ENCODE measurements around the gene PCSK9. TPM values are rescaled to one million over a fixed set of nuclear protein-coding genes. Genes with fewer than 3 reads are reported as not detected.
"Not testable (repeated sequence)": the region's sequence is repeated elsewhere in the genome, so short reads cannot be mapped to it uniquely, and the experiment has no call there.

The PCSK9 gene
- total RNA-seq, 2 donors from 2014 or later, result 48.9 to 61.2 TPM

DNA sequence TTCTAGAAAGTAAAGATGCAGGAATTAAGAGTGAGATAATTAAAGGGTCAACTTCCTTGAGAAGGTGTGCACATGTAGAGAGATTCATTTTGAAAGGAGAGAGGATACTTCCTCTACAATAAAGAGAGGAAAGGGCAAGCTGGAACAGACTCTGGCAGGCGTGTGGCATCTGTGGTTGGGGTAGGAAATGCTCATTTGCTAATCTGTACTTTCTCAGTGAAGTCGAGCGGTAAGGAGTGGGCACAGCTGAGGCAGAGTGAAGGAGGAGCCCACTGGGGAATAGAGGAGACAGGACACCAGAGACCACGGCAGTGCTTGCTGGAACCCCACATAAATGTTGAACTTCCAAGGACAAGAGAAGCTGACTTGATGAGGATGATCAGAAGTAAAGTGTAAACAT is 49.1 kb downstream of the PCSK9 start:
- H3K9me3 ChIP-seq, result no peaks in the 10 kb centered on the region
- TF ChIP-seq, protein P1, sequence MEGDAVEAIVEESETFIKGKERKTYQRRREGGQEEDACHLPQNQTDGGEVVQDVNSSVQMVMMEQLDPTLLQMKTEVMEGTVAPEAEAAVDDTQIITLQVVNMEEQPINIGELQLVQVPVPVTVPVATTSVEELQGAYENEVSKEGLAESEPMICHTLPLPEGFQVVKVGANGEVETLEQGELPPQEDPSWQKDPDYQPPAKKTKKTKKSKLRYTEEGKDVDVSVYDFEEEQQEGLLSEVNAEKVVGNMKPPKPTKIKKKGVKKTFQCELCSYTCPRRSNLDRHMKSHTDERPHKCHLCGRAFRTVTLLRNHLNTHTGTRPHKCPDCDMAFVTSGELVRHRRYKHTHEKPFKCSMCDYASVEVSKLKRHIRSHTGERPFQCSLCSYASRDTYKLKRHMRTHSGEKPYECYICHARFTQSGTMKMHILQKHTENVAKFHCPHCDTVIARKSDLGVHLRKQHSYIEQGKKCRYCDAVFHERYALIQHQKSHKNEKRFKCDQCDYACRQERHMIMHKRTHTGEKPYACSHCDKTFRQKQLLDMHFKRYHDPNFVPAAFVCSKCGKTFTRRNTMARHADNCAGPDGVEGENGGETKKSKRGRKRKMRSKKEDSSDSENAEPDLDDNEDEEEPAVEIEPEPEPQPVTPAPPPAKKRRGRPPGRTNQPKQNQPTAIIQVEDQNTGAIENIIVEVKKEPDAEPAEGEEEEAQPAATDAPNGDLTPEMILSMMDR (IDR thresholded peaks at IDR 0.05), result no peak
- no peak overlapping the region for H3K9ac ChIP-seq (ENCODE audit: low read depth in 2 of 2, low read length in 2 of 2)
- peaks cover 22% of the 10 kb centered on the region for H3K36me3 ChIP-seq
- H3K27ac ChIP-seq, result no peak overlapping the region
- no peak for DNase-seq
- no peaks in the 10 kb centered on the region for H3K4me1 ChIP-seq
- intact Hi-C loops (cut with DNase I), result no loop called here
- H3K27me3 ChIP-seq, result no peaks in the 10 kb centered on the region
- H3K4me3 ChIP-seq, result no peak overlapping the region

- TF ChIP-seq, protein P1 (IDR thresholded peaks at IDR 0.05), result no peak
- peaks cover 26% of the 10 kb centered on the region for H3K36me3 ChIP-seq
- intact Hi-C loops (cut with DNase I), result no loop called here
These were observed 50.3 kb downstream of the PCSK9 start for GRCh38 chr1:55089683-55090082.

DNA sequence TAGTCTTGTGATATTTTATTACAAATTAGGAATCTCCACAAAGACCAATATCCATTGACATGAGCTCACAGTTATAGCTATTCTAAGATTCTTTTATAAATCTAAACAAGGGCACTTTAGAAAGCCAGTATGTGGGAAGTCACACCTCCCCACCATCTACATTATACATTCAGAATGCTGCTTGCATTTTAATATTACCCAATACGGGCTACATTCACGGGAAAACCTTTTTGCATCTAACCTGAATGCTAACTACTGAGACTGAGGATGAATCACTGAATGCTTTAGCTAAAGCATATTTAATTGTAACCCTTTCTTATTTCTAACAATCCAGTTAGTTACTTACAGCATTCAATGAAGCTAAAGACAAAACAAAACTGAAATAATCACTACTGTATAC is 53.1 kb downstream of the PCSK9 start:
- Histone ChIP-seq H3K27ac (no peak overlapping the region), H3K36me3 (peaks cover 15% of the 10 kb centered on the region), H3K27me3 (no peaks in the 10 kb centered on the region), H3K4me1 (no peaks in the 10 kb centered on the region), H3K4me3 (no peak overlapping the region), H3K9me3 (no peaks in the 10 kb centered on the region), H3K9ac (ENCODE audit: low read depth in 2 of 2, low read length in 2 of 2) (no peak overlapping the region)
- intact Hi-C loops (cut with DNase I), result no loop called here
- DNase-seq, result no peak
- TF ChIP-seq, protein P1 (IDR thresholded peaks at IDR 0.05), result no peak

More at GRCh38 chr1:55089683-55090082, 50.3 kb downstream of the PCSK9 start:
- no peak for DNase-seq
- H3K27ac ChIP-seq, result no peak overlapping the region
- H3K9me3 ChIP-seq, result no peaks in the 10 kb centered on the region
- H3K4me1 ChIP-seq, result no peaks in the 10 kb centered on the region
- no peaks in the 10 kb centered on the region for H3K27me3 ChIP-seq
- no peak overlapping the region for H3K9ac ChIP-seq (ENCODE audit: low read depth in 2 of 2, low read length in 2 of 2)
- H3K4me3 ChIP-seq, result no peak overlapping the region

DNA sequence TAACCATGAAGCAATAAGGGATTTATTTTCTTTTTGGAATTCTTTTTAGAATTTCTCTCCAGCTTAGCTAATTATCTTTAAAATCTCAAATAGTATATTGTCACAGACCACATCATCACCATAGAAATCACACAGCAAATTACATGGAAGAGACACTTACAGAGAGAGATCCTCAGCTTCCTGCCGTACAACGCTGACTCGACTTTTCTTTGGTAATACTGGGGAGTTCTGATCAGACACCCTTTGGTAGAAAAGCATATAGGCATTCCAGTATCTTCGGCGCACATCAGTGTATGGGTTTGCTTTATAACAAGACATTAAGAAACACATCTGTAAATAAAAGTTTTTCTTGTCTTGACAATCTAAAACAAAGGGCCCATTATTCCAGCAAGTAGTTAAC is 55.7 kb downstream of the PCSK9 start:
- TF ChIP-seq, protein P1 (IDR thresholded peaks at IDR 0.05), result no peak

DNA sequence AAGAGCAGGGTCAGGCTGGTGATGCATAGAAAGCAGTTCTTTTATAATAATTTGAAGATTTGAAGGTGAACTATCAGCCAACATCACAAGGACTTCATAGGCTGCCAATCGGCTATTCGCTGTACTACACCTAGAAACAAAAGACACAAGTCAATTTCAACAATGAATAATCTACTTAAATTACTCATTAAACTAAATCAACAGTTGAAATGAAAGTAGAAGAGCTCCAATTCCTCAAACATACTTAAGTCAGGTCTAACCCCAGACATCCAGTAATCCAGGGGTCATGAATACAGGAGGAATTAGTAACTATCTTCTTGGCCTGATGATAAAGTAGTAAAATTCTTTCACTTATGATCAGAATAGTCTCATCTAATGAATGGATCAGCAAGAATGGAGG is 64.5 kb downstream of the PCSK9 start:
- H3K4me1 ChIP-seq, result no peaks in the 10 kb centered on the region
- intact Hi-C loops (cut with DNase I), result no loop called here
- no peaks in the 10 kb centered on the region for H3K9me3 ChIP-seq
- H3K27ac ChIP-seq, result no peak overlapping the region
- H3K9ac ChIP-seq (ENCODE audit: low read depth in 2 of 2, low read length in 2 of 2), result no peak overlapping the region
- TF ChIP-seq, protein P1 (IDR thresholded peaks at IDR 0.05), result no peak
- H3K36me3 ChIP-seq, result no peaks in the 10 kb centered on the region
- no peaks in the 10 kb centered on the region for H3K27me3 ChIP-seq
- H3K4me3 ChIP-seq, result no peak overlapping the region
- no peak for DNase-seq

More for the DNA sequence above, 55.7 kb downstream of the PCSK9 start:
- Histone ChIP-seq H3K9ac (ENCODE audit: low read depth in 2 of 2, low read length in 2 of 2) (no peak overlapping the region), H3K27ac (no peak overlapping the region), H3K9me3 (no peaks in the 10 kb centered on the region), H3K27me3 (no peaks in the 10 kb centered on the region), H3K4me1 (no peaks in the 10 kb centered on the region), H3K4me3 (no peak overlapping the region), H3K36me3 (peaks cover 20% of the 10 kb centered on the region)
- DNase-seq, result no peak
- intact Hi-C loops (cut with DNase I), result no loop called here

GRCh38 chr1:55107101-55107500 is 67.8 kb downstream of the PCSK9 start:
- Histone ChIP-seq H3K27me3 (no peaks in the 10 kb centered on the region), H3K9ac (ENCODE audit: low read depth in 2 of 2, low read length in 2 of 2) (no peak overlapping the region), H3K27ac (no peak overlapping the region), H3K36me3 (peaks cover 3% of the 10 kb centered on the region), H3K4me3 (no peak overlapping the region), H3K4me1 (no peaks in the 10 kb centered on the region), H3K9me3 (no peaks in the 10 kb centered on the region)
- intact Hi-C loops (cut with DNase I), result no loop called here
- TF ChIP-seq, protein P1 (IDR thresholded peaks at IDR 0.05), result no peak
- no peak for DNase-seq

DNA sequence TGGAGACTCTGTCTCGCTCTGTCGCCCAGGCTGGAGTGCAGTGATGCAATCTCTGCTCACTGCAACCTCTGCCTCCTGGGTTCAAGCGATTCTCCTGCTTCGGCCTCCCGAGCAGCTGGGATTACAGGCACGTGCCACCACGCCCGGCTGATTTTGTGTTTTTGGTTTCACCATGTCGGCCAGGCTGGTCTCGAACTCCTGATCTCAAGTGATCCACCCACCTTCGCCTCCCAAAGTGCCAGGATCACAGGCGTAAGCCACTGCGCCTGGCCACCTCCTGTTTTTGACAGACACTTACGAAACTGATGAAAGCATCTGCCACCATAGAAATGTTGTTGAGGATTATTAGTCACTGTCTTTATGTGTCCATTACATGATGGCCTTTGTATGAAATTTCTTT is 69.7 kb downstream of the PCSK9 start:
- H3K27me3 ChIP-seq; H3K4me1 ChIP-seq; H3K36me3 ChIP-seq; DNase-seq; H3K9ac ChIP-seq (ENCODE audit: low read depth in 2 of 2, low read length in 2 of 2); H3K4me3 ChIP-seq; H3K9me3 ChIP-seq; intact Hi-C loops (cut with DNase I); H3K27ac ChIP-seq: not testable (repeated sequence)

Measured in colonic mucosa (tissue), 4 donors.